ENCODE results near the gene MEP1A. TPM values are rescaled to one million over a fixed set of nuclear protein-coding genes. Genes with fewer than 3 reads are reported as not detected.

Gene MEP1A
- total and polyA plus RNA-seq, 2 of the 13 experiments (the other 11 are each of a cell fraction or from before 2014, with no cell fraction given) = 0.24 to 0.83 TPM

- peak; percentile 84 for TF ChIP-seq MIER3 (CRISPR knock-in tag; IDR thresholded peaks at IDR 0.05; ENCODE audit: borderline replicate concordance)
- TF ChIP-seq ATM (IDR thresholded peaks at IDR 0.05; ENCODE audit: borderline replicate concordance) = no peak
- no peak for TF ChIP-seq NR2F6 (IDR thresholded peaks at IDR 0.05)
- no peak for TF ChIP-seq NR2F6 (CRISPR knock-in tag; IDR thresholded peaks at IDR 0.05)
- TF ChIP-seq XRCC5 (optimal IDR thresholded peaks at IDR 0.05; ENCODE audit: low read length) = peak; percentile 81
- no peak for TF ChIP-seq NFRKB (IDR thresholded peaks at IDR 0.05)
- no peak; the same call in 1 of the 2 replicates for TF ChIP-seq NRL (CRISPR knock-in tag; IDR thresholded peaks at IDR 0.05; ENCODE audit: borderline replicate concordance)
- no peak for TF ChIP-seq ZNF615 (CRISPR knock-in tag; IDR thresholded peaks at IDR 0.05; ENCODE audit: borderline replicate concordance)
- TF ChIP-seq E2F1 (CRISPR knock-in tag; IDR thresholded peaks at IDR 0.05) = no peak
- no peak for TF ChIP-seq CSRNP2 (CRISPR knock-in tag; conservative IDR thresholded peaks at IDR 0.05; ENCODE audit: low read depth)
- peak; percentile 74; the same call in 1 of the 2 replicates for TF ChIP-seq HNF1B (CRISPR knock-in tag; IDR thresholded peaks at IDR 0.05)
- TF ChIP-seq, protein P1, sequence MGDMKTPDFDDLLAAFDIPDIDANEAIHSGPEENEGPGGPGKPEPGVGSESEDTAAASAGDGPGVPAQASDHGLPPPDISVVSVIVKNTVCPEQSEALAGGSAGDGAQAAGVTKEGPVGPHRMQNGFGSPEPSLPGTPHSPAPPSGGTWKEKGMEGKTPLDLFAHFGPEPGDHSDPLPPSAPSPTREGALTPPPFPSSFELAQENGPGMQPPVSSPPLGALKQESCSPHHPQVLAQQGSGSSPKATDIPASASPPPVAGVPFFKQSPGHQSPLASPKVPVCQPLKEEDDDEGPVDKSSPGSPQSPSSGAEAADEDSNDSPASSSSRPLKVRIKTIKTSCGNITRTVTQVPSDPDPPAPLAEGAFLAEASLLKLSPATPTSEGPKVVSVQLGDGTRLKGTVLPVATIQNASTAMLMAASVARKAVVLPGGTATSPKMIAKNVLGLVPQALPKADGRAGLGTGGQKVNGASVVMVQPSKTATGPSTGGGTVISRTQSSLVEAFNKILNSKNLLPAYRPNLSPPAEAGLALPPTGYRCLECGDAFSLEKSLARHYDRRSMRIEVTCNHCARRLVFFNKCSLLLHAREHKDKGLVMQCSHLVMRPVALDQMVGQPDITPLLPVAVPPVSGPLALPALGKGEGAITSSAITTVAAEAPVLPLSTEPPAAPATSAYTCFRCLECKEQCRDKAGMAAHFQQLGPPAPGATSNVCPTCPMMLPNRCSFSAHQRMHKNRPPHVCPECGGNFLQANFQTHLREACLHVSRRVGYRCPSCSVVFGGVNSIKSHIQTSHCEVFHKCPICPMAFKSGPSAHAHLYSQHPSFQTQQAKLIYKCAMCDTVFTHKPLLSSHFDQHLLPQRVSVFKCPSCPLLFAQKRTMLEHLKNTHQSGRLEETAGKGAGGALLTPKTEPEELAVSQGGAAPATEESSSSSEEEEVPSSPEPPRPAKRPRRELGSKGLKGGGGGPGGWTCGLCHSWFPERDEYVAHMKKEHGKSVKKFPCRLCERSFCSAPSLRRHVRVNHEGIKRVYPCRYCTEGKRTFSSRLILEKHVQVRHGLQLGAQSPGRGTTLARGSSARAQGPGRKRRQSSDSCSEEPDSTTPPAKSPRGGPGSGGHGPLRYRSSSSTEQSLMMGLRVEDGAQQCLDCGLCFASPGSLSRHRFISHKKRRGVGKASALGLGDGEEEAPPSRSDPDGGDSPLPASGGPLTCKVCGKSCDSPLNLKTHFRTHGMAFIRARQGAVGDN (CRISPR knock-in tag; IDR thresholded peaks at IDR 0.05) = peak; percentile 74
- no peak for TF ChIP-seq FOXK2 (IDR thresholded peaks at IDR 0.05)
- TF ChIP-seq, protein P2, sequence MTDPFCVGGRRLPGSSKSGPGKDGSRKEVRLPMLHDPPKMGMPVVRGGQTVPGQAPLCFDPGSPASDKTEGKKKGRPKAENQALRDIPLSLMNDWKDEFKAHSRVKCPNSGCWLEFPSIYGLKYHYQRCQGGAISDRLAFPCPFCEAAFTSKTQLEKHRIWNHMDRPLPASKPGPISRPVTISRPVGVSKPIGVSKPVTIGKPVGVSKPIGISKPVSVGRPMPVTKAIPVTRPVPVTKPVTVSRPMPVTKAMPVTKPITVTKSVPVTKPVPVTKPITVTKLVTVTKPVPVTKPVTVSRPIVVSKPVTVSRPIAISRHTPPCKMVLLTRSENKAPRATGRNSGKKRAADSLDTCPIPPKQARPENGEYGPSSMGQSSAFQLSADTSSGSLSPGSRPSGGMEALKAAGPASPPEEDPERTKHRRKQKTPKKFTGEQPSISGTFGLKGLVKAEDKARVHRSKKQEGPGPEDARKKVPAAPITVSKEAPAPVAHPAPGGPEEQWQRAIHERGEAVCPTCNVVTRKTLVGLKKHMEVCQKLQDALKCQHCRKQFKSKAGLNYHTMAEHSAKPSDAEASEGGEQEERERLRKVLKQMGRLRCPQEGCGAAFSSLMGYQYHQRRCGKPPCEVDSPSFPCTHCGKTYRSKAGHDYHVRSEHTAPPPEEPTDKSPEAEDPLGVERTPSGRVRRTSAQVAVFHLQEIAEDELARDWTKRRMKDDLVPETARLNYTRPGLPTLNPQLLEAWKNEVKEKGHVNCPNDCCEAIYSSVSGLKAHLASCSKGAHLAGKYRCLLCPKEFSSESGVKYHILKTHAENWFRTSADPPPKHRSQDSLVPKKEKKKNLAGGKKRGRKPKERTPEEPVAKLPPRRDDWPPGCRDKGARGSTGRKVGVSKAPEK (CRISPR knock-in tag; IDR thresholded peaks at IDR 0.05; ENCODE audit: borderline replicate concordance) = no peak; the same call in 1 of the 2 replicates
- no peak for TF ChIP-seq ZC3H4 (CRISPR knock-in tag; IDR thresholded peaks at IDR 0.05; ENCODE audit: borderline replicate concordance)
- no peak for TF ChIP-seq SNAPC2 (CRISPR knock-in tag; IDR thresholded peaks at IDR 0.05)
These were observed 55.6 kb downstream of the MEP1A start (continued) for GRCh38 chr6:46848684-46849360.

Measured in HepG2 (cell line).